SKM-1 treated with dmso at 0.1 percent for 144 hours (cell line): Measurements from ENCODE around the gene OTULIN.

Source experiments
- DNase-seq: peaks from one replicate; lab custom pipeline; 2025; ENCODE audit not compliant: unreplicated experiment; lab: John Stamatoyannopoulos, UW

The OTULIN gene

DNA sequence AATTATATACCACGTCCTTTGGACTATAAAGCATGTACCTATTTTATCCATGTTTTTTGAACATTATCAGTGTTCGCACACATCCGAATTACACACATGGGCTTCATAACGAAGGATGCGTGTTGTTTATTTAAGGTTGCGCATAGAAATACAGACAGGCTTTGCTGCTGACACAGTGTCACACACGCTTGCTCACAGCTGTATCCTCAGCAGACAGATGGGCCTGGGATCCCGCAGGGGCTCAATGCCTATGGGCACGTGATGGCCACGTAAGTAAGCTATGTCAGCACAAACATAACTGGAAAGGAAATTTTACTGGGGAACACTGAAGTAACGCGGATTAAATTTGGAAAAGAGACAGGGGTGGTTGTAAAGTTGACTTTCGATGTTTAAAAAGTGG is 76.6 kb downstream of the OTULIN start:
- DNase-seq = no peak

DNA sequence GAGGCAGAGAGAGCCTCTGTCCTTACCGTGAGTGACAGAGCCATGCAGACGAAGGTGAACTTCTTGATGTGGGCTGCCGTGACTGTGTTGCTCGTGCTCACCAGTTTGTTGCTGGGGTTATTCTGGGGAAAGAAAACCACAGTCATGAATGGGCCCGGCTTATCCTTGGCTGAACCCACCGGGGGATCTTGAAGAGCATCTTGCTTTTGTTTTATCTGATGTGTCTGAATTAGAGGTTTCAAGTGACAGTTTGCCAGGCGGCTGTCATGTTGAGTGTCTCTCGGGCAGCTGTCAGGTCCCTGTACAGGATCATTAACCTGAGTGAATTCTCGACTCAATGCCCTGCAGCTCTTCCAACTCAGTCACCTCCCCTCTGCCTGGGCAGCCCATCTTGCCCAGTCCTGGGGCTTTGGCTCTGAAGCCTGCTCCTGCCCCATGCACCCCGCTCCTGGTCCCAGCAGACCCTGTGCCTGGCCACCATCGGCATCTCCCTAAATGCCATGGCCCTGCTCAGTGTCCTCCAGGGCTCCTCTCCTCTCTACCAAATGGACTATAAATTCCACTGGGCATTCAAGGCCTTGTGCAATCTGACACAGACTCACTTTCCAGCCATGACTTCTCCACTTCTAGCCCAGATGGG is 77.4 kb downstream of the OTULIN start:
- DNase-seq = no peak

DNA sequence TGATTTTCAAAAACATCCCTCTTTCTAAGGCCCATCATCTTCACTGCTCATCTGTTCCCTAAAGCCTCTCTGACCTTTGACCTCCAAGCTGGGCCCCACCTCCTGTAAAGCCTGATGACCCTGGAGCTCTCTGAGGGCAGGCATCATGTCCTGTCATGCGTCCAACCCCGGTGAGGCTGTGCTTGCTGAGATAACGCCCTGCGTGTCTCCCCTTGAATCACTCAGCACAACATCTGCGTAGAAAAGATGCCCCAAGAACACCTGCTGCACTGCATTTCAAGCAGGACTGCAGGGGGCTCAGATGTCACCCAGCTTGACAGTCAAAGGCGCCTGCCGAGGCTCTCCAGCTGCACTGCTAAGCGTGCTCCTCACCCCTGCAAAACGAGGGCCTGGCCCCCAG is 78.0 kb downstream of the OTULIN start:
- DNase-seq = no peak

DNA sequence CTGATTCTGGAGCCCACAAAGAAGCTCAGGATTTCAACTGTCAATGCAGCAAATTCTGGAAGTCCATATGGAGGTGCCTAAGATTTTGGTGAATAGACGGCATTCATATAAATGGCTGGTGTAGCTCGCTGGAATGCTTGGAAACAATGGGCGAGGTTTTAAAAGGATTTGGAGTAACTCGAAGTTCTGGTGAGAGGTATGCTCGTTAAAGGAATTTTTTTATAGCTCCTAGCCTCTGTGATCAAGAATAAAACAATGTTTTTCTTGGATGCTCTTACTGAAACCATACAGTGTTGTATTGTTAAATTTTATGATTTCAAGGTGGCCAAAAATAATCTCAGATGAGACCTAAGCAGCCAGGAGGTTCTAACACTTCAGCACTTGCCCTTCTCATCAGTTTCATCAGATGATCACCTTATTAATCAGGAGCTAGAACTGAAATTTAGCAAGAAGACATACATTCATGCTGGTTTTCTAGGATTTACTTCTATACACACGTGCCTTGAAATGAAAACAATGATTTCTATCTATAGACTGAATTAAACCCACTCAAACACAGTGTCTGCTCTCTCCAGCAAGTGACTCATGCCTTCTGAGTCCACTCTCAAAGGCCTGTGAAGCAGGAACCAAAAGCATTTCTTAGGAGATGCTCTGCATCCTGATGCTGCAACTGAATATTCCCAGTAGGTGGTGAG is 79.2 kb downstream of the OTULIN start:
- no peak for DNase-seq

DNA sequence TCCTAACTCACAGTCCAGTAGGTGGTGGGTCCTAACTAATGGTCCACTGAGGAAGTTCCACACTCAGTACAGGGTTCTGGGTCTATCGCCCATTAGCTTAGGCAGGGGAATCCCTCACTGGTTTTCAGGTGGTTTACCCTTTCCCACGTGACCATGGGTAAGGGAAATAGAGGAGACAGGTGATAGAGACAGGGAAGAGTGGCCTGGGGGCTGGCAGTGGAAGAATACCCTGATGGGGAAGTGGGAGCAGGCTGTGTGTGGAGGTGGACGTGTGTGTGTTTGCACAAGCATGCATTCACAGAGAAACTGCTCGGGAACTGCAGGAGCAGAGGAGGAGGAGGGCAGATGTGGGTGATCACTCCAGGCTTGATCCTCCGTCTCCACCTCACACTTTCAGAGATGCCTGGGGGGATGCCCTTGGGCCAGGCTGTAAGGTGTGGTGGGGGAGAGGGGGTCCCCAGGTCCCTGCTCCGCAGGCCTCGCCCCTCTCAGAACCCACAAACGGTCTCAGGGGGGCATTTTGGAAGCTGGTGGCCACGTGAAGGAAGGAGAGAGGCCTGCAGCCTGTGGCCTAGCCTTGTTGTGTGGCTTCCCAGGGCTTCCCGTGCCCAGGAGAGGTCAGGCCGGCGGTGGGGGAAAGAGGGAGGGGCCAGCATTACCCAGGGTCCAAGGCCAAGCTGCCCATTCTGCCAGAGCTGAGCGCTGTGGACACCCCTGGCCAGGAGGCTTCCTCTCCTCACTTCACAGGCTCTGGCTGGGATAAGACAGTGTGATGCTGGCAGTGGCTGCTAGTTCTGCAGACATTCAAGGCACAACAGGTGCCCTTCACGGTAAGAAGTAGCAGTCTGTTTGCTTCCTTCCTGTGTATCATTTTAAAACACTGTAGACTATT is 80.0 kb downstream of the OTULIN start:
- DNase-seq = no peak

DNA sequence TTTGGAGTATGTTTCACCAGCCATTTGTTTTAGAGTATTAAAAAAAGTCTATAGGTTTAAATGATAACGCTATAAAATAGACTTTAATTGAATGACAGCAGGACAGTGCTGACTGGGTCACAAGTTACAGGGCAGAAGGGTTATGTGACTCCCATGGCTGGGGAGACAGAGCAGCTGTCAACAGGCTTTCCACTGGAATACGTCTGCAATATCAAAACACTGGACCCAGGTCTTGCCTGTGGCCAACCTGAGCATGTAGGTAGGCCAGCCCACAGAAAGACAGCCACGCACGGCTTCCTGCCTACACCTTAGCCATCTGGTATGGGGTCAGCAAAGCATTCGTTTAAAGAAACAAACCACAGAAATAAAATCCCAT is 80.7 kb downstream of the OTULIN start:
- DNase-seq = no peak

DNA sequence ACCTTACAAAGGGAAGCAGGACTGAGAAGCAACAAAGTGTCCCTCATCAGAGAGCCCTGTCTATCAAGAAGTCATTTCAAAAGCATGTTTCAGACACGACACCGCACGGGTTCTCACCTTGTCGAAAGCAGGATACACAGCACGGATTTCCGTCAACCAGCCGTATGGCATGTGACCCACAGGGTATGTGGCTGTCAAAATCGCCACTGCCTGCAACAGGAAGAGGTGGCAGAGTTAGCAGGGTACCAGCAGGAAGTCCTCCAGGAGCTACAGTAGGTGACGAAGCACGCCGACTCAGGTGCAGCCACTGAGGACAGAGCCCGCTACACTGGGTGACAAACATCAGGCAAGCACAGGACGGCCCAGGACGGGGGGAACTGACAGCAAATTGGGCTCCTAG is 81.2 kb downstream of the OTULIN start:
- no peak for DNase-seq

DNA sequence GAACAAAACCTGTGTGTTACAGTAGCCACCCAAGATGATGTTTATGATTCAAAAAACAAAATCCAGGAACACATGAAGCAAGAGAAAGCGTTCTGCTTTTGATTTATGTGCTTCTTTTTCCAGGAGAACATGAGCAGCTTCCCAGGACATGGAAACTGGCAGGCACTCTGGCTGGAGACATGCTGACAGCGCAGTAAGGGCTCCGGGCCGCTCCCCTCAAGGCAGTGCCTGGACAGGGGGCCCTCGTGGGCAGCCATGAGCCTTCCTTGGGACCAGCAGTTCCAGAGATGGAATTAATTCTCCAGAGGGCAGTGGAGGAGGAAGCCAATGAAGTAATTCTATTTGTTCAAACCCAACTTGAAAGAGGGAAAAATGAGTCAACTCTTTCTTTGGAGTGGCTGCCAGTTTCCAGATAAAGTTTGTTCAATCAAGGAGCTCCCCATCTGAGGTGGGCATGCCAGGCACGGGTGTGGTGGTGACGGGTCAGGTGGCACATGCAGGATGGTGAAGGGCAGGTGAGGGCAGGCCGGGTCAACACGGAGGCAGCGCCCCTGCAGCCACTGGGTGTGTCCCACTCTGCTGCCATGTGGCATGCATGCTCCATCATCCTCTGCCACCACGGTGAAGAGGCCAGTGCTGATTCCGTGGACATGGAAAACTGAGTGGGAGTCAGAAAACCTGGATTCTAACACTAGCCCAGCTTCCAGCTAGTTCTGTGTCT is 83.8 kb downstream of the OTULIN start:
- DNase-seq = no peak
